ENCODE measurements around the gene AKAP9. TPM values are rescaled to one million over a fixed set of nuclear protein-coding genes. Genes with fewer than 3 reads are reported as not detected.

The AKAP9 gene
- total and polyA plus RNA-seq, 12 donors: 22.7 to 122 (median 54.0) TPM

DNA sequence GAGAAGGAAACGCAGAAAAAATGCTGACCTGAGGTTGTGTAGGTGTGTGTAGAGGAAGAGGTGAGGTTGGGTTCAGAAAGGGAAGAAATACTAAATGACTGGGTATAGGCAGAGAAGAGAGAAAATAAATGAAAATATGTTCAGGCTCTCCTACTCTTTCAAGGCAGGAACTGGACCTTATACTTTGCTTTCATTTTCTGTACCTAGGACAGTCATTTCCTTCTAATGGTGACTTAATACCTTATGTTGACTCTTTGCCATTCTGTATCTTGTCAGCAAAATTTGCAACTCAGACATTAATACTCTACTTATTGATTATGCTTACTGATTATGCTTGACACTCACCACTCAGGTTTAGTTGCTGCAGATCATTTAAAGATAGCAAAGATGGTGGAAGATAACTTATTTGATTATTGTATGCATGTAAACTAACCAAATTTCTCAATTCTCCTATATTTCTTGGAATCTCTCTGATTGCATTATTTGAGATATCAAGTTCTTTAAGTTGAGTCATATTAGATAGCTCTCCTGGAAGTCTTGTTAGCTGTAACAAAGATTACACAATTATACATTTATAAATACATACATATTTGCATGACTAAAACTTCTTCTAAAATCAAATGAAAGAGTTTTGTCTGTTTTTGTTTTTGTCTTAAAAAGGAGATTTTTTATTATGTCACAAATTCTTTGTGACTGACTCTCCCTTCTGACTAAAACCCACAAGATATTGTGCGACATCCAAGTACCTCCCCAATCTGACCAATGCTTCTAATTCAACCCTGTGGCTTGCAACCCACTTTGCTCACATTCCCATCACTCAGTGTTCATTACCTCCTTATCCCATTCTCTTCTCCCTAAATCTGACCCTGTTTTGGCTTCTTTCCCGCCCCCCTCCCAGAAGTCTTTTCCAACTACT lies 218.3 kb downstream of the AKAP9 start:
- TF ChIP-seq, protein P1, sequence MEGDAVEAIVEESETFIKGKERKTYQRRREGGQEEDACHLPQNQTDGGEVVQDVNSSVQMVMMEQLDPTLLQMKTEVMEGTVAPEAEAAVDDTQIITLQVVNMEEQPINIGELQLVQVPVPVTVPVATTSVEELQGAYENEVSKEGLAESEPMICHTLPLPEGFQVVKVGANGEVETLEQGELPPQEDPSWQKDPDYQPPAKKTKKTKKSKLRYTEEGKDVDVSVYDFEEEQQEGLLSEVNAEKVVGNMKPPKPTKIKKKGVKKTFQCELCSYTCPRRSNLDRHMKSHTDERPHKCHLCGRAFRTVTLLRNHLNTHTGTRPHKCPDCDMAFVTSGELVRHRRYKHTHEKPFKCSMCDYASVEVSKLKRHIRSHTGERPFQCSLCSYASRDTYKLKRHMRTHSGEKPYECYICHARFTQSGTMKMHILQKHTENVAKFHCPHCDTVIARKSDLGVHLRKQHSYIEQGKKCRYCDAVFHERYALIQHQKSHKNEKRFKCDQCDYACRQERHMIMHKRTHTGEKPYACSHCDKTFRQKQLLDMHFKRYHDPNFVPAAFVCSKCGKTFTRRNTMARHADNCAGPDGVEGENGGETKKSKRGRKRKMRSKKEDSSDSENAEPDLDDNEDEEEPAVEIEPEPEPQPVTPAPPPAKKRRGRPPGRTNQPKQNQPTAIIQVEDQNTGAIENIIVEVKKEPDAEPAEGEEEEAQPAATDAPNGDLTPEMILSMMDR (IDR thresholded peaks at IDR 0.05): no peak
- intact Hi-C loops (cut with DNase I): no loop called here
- H3K4me3 ChIP-seq: no peak overlapping the region
- no peaks in the 10 kb centered on the region for H3K4me1 ChIP-seq (replicated peaks in 1 of 2)
- no peaks in the 10 kb centered on the region for H3K36me3 ChIP-seq (replicated peaks in 1 of 2)
- no peak overlapping the region for H3K27ac ChIP-seq
- no peak for DNase-seq
- H3K27me3 ChIP-seq: no peaks in the 10 kb centered on the region
- 83 to 94% (median 88%) methylated on average over 3 of the region's 3 CpGs for WGBS, 4 donors
- H3K9me3 ChIP-seq (replicated peaks in 1 of 3): no peaks in the 10 kb centered on the region

Other genes starting within 250 kb of the AKAP9 start
- gene MTERF1, start 60.2 kb upstream of the AKAP9 start, total RNA-seq: 10 to 100 TPM in 4 of 9 donors, 1 to 10 TPM in 5; 4.0 to 19.1 (median 9.7) TPM
- 10 to 100 TPM in 1 of 3 donors, 1 to 10 TPM in 2; 7.1 to 14.7 (median 9.4) TPM for gene MTERF1, start 60.2 kb upstream of the AKAP9 start, polyA plus RNA-seq
- gene CYP51A1, start 193.6 kb downstream of the AKAP9 start, total RNA-seq: 1,000 to 10,000 TPM in 1 of 9 donors, 100 to 1,000 TPM in 5, 10 to 100 TPM in 3; 49.4 to 1,068 (median 111) TPM
- gene CYP51A1, start 193.6 kb downstream of the AKAP9 start, polyA plus RNA-seq: 100 to 1,000 TPM in 1 of 3 donors, 10 to 100 TPM in 1, 1 to 10 TPM in 1; 10.0 to 821 (median 21.5) TPM
- under 1 TPM in 5 of 9 donors, not detected in 4; 0.16 to 0.50 (median 0.18) TPM for gene LRRD1, start 238.3 kb downstream of the AKAP9 start, total RNA-seq
- under 1 TPM; 0.07 to 0.22 (median 0.08) TPM for gene LRRD1, start 238.3 kb downstream of the AKAP9 start, polyA plus RNA-seq